ENCODE data around the gene TAF4B.
"Not testable (repeated sequence)": the region's sequence is repeated elsewhere in the genome, so short reads cannot be mapped to it uniquely, and the experiment has no call there.

The TAF4B gene

DNA sequence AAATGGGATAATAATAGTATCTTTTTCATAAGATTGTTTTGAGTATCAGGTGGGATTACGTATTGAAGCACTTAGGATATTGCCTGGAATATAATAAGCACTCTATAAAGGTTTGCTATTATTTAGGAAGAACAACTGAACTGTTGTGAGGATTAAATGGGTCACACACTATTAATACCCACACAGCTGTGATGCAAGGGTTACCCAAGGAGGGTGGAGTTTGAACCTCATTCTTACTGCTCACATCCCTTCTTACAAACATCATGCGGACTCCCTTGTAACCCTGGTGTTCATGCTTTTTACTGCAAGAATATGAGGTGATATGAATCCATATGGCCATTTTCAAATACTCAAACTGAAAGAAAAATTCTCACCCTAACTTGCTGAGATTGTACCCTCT lies 208.6 kb downstream of the TAF4B start:
- Histone ChIP-seq H3K36me3 (ENCODE audit: insufficient read depth, low read length) (no peaks in the 10 kb centered on the region), H3K9ac (ENCODE audit: low read length) (no peak overlapping the region), H3K9me3 (ENCODE audit: low read length) (no peaks in the 10 kb centered on the region), H3K27me3 (ENCODE audit: control insufficient read depth in 1 of 2, insufficient read depth in 2 of 2, low read length in 2 of 2) (no peaks in the 10 kb centered on the region), H3K4me1 (ENCODE audit: insufficient read depth, low read length) (no peaks in the 10 kb centered on the region), H3K4me3 (ENCODE audit: low read depth in 1 of 2, low read length in 2 of 2) (no peak overlapping the region), H3K27ac (ENCODE audit: low read depth, low read length) (no peak overlapping the region)

DNA sequence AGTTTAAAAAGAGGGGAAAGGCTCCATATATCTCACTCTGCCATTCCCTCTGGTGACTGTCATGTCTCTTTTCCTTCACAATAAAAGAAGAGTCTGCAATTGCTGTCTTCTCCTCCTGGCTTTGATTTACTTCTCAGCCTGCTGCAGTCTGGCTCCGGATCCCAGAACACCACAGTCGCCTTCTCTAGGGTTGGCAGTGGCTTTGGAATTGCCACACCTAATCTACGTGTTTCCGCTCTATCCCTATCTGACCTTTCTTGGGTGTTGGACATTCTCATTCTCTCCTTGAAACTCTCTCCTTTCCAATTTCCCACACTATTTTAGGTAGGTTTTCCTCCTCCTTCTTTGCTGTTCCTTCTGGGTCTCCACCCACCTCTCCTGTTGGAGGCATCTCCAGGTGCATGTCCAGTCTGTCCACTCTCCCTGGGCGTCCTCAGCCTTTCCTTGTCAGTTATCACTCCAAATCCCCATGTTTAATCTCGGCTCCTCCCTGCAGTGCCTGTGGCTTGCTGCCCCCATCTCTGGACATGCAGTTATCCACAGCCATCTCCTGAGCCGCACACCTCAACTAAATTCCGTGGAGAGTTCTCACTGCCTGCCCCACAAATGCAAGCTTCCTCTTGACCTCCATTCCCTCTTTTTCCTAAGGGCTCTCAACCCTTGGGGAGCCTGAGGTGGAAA lies 209.3 kb downstream of the TAF4B start:
- Histone ChIP-seq H3K4me1 (ENCODE audit: insufficient read depth, low read length) (no peaks in the 10 kb centered on the region), H3K27ac (ENCODE audit: low read depth, low read length) (no peak overlapping the region), H3K4me3 (ENCODE audit: low read depth in 1 of 2, low read length in 2 of 2) (no peak overlapping the region), H3K9me3 (ENCODE audit: low read length) (no peaks in the 10 kb centered on the region), H3K9ac (ENCODE audit: low read length) (no peak overlapping the region), H3K36me3 (ENCODE audit: insufficient read depth, low read length) (no peaks in the 10 kb centered on the region), H3K27me3 (ENCODE audit: control insufficient read depth in 1 of 2, insufficient read depth in 2 of 2, low read length in 2 of 2) (no peaks in the 10 kb centered on the region)

DNA sequence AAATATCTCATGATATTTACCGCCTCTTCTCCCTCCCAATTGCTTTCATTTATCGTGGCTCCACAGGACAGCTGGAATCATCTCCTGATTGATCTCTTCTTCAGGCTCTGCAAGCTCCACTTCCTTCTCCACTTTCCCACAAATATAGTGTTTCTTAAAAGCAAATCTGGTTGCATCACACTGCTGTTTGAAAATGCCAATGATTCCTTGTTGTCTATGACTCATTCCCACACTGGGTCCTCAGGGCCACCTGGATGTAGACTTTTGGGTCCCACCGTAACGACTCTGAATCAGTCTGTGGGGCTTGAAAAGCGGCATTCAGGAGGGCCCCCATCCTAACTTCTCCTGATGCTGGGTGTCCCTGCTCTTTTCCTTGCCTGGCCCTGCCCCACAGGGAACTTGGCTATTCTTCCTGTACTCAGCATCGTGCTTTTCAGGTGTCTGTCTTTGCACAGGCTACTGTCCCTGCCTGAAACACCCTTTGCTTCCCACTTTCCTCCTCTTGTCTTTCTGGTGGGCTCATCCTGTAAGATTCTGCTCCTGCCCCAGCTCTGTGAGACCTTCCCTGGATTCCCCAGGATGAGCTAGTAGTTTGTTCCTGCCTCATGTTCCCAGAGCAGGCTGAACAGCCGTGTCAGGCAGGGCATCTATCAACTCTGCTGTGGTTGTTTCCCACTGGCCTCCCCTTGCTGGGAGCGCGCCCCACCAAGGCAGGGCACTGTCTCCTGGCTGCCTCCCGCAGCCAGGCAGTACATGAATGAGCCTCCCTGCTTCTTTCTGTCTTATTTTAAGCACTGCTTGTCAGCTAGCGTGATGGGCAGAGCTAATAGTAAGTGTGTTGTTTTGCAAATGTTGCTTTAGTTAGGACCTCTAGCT lies 210.2 kb downstream of the TAF4B start:
- H3K4me1 ChIP-seq (ENCODE audit: insufficient read depth, low read length) = no peaks in the 10 kb centered on the region
- no peaks in the 10 kb centered on the region for H3K9me3 ChIP-seq (ENCODE audit: low read length)
- H3K27me3 ChIP-seq (ENCODE audit: control insufficient read depth in 1 of 2, insufficient read depth in 2 of 2, low read length in 2 of 2) = no peaks in the 10 kb centered on the region
- H3K27ac ChIP-seq (ENCODE audit: low read depth, low read length) = no peak overlapping the region
- H3K36me3 ChIP-seq (ENCODE audit: insufficient read depth, low read length) = no peaks in the 10 kb centered on the region
- H3K9ac ChIP-seq (ENCODE audit: low read length) = no peak overlapping the region
- H3K4me3 ChIP-seq (ENCODE audit: low read depth in 1 of 2, low read length in 2 of 2) = no peak overlapping the region

DNA sequence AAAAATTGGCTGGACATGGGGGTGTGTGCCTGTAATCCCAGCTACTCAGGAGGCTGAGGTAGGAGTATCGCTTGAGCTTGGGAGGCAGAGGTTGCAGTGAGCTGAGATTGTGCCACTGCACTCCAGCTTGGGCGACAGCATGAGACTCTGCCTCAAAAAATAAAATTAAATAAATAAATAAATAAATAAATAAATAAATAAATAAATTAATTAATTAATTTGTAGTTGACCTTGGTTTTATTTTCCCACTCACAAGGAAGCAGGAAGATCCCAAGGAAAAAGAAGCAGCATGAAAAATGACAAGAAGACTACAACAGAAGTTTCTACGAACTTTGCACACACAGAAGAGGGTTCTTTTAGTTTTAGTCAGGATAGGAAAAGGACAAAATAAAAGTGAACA lies 211.4 kb downstream of the TAF4B start:
- not testable (repeated sequence) for H3K4me1 ChIP-seq (ENCODE audit: insufficient read depth, low read length); H3K27me3 ChIP-seq (ENCODE audit: control insufficient read depth in 1 of 2, insufficient read depth in 2 of 2, low read length in 2 of 2); H3K9ac ChIP-seq (ENCODE audit: low read length); H3K9me3 ChIP-seq (ENCODE audit: low read length); H3K27ac ChIP-seq (ENCODE audit: low read depth, low read length); H3K4me3 ChIP-seq (ENCODE audit: low read depth in 1 of 2, low read length in 2 of 2); H3K36me3 ChIP-seq (ENCODE audit: insufficient read depth, low read length)

DNA sequence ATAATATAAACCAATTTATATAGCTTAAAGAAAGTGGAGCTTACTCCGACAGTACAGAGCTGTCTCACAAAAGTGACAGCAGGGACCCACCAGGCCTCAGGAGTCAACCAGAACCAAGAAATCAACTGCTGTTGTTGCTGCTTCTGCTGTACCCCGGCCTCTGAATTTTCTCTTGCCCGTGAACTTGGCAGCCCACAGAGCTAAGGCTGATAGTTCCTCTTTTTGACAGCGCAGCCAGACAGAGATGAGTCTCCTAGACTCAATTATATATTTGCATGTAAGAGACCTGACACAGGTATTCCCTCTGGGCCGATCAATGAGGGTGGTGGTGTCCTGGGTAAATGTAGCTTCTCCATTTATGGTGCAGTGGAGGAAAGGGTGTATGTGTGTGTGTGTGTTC lies 212.7 kb downstream of the TAF4B start:
- H3K36me3 ChIP-seq (ENCODE audit: insufficient read depth, low read length) = no peaks in the 10 kb centered on the region
- H3K9ac ChIP-seq (ENCODE audit: low read length) = no peak overlapping the region
- no peak overlapping the region for H3K4me3 ChIP-seq (ENCODE audit: low read depth in 1 of 2, low read length in 2 of 2)
- no peaks in the 10 kb centered on the region for H3K4me1 ChIP-seq (ENCODE audit: insufficient read depth, low read length)
- no peaks in the 10 kb centered on the region for H3K9me3 ChIP-seq (ENCODE audit: low read length)
- H3K27ac ChIP-seq (ENCODE audit: low read depth, low read length) = no peak overlapping the region
- H3K27me3 ChIP-seq (ENCODE audit: control insufficient read depth in 1 of 2, insufficient read depth in 2 of 2, low read length in 2 of 2) = no peaks in the 10 kb centered on the region

DNA sequence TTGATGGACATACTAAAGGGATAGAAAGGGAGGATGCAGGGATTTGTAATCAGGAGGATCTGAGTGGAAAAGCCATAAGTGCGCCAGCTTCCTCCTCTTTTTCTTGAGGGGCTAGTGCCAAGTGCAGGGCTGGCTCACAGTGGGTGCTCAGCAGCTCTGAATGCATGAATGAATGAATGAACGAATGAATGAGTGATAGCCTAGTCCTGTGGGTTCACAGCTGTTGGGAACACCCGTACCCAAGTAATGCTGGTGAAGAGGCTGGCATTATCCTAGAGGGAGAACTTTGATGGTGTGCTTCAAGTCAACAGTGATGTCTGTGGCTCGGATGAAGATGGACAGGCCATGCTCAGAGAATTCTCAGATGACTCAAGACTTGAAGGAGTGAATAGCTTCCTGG lies 213.3 kb downstream of the TAF4B start:
- H3K27ac ChIP-seq (ENCODE audit: low read depth, low read length) = no peak overlapping the region
- H3K36me3 ChIP-seq (ENCODE audit: insufficient read depth, low read length) = no peaks in the 10 kb centered on the region
- no peaks in the 10 kb centered on the region for H3K9me3 ChIP-seq (ENCODE audit: low read length)
- no peaks in the 10 kb centered on the region for H3K4me1 ChIP-seq (ENCODE audit: insufficient read depth, low read length)
- H3K9ac ChIP-seq (ENCODE audit: low read length) = no peak overlapping the region
- H3K27me3 ChIP-seq (ENCODE audit: control insufficient read depth in 1 of 2, insufficient read depth in 2 of 2, low read length in 2 of 2) = no peaks in the 10 kb centered on the region
- no peak overlapping the region for H3K4me3 ChIP-seq (ENCODE audit: low read depth in 1 of 2, low read length in 2 of 2)

DNA sequence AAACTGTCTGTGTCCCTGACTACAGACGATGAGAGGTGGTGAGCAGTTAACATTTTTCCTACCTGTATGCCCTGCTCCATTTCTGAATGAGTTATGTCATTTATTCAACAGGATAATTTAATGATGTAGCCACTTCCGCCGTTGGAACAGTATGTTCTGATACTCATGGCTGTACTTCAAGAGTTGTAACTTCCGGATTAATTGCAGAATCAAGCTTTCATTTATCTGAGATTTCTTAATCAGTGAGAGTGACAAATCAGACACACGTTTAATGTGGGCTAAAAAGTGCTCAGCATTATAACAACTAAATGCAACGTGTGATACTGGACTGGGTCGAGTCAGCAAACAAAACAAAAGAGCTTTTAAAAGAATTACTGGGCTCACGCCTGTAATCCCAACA lies 214.4 kb downstream of the TAF4B start:
- Histone ChIP-seq H3K4me1 (ENCODE audit: insufficient read depth, low read length) (no peaks in the 10 kb centered on the region), H3K36me3 (ENCODE audit: insufficient read depth, low read length) (no peaks in the 10 kb centered on the region), H3K9ac (ENCODE audit: low read length) (no peak overlapping the region), H3K4me3 (ENCODE audit: low read depth in 1 of 2, low read length in 2 of 2) (no peak overlapping the region), H3K9me3 (ENCODE audit: low read length) (no peaks in the 10 kb centered on the region), H3K27me3 (ENCODE audit: control insufficient read depth in 1 of 2, insufficient read depth in 2 of 2, low read length in 2 of 2) (no peaks in the 10 kb centered on the region), H3K27ac (ENCODE audit: low read depth, low read length) (no peak overlapping the region)
